ENCODE results near the gene RAP2A.

DNA sequence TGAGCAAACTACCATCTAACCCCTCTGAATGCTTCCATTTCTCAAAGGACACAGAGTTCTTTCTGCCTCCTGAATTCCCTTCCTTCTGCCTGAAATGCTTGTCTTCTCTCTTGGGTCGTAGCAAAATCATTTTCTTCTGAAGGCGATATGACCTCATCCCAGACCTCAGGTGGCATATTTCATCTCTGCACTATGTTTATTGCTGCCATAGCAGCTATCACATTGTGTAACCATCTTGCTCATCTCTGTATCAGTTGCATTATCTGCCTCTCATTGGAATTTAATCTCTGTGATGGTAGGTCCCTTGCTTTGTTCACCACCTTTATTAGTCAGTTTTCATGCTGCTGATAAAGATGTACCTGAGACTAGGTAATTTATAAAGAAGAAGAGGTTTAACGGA is 32.5 kb upstream of the RAP2A start:
- TF ChIP-seq CTCF (IDR thresholded peaks at IDR 0.05) (no peak), POLR2AphosphoS5 (IDR thresholded peaks at IDR 0.05) (no peak)

Measured in prostate gland (tissue), 2 donors.